Measurements from ENCODE around the gene TTC1.

DNA sequence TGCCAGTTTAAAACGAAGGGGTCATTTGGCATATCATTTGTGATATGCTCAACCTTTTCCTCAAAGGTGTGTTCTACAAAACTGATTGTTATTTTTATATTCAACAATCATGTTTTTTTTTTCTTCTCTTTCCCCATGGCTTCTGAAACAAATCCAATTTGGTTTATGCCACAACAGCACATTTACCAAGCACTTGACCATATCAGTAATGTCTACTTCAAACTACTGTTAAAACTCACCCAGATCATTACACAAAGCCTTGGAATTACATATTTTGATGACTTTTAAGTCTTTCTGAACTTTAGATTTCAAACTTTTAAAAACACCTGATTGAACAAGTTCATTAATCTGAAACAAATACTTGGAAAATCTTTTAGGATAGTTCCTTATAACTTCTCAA is 81.1 kb downstream of the TTC1 start:
- TF ChIP-seq, protein P1, sequence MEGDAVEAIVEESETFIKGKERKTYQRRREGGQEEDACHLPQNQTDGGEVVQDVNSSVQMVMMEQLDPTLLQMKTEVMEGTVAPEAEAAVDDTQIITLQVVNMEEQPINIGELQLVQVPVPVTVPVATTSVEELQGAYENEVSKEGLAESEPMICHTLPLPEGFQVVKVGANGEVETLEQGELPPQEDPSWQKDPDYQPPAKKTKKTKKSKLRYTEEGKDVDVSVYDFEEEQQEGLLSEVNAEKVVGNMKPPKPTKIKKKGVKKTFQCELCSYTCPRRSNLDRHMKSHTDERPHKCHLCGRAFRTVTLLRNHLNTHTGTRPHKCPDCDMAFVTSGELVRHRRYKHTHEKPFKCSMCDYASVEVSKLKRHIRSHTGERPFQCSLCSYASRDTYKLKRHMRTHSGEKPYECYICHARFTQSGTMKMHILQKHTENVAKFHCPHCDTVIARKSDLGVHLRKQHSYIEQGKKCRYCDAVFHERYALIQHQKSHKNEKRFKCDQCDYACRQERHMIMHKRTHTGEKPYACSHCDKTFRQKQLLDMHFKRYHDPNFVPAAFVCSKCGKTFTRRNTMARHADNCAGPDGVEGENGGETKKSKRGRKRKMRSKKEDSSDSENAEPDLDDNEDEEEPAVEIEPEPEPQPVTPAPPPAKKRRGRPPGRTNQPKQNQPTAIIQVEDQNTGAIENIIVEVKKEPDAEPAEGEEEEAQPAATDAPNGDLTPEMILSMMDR (IDR thresholded peaks at IDR 0.05): no peak
- no peak for TF ChIP-seq POLR2A (IDR thresholded peaks at IDR 0.05)

Measured in esophagus squamous epithelium (tissue), 4 donors.